Activated CD4-positive, alpha-beta memory T cell treated with anti-CD3 and anti-CD28 coated beads for 36 hours (primary cell): ENCODE measurements around the gene RNF11. TPM values are rescaled to one million over a fixed set of nuclear protein-coding genes. Genes with fewer than 3 reads are reported as not detected.

Experiments used
- CTCF ChIA-PET: fragments of 350-600 bp; sonication (Branson Sonifier 250); formaldehyde crosslinking; loops from one replicate; lab custom pipeline; 2021; ENCODE audit warnings: antibody characterized with exemption, inconsistent platforms; lab: Charles Lee
- POLR2A ChIA-PET: fragments of 350-600 bp; sonication (Branson Sonifier 250); formaldehyde crosslinking; loops from one replicate; lab custom pipeline; 2021; ENCODE audit warnings: antibody characterized with exemption; lab: Charles Lee
- DNase-seq: peaks from one replicate; pipeline ENCODE4 v3.0.0-alpha.2; 2020
- H3K27ac Mint-ChIP-seq: one replicate; pipeline ENCODE4 v1.8.0; 2021; ENCODE audit warnings: mixed read lengths
- H3K27me3 Mint-ChIP-seq: one replicate; pipeline ENCODE4 v1.8.0; 2021; ENCODE audit warnings: mixed read lengths
- H3K36me3 Mint-ChIP-seq: one replicate; pipeline ENCODE4 v1.8.0; 2021; ENCODE audit warnings: mixed read lengths
- H3K4me1 Mint-ChIP-seq: one replicate; pipeline ENCODE4 v1.8.0; 2021; ENCODE audit warnings: low read depth, mixed read lengths
- H3K4me3 Mint-ChIP-seq: one replicate; pipeline ENCODE4 v1.8.0; 2021; ENCODE audit warnings: mild to moderate bottlenecking, mixed read lengths
- H3K9me3 Mint-ChIP-seq: one replicate; pipeline ENCODE4 v1.8.0; 2021; ENCODE audit warnings: mixed read lengths
- intact Hi-C: fragments of 100-400 bp; cut with micrococcal nuclease; formaldehyde crosslinking; loops from one replicate; pipeline ENCODE4 v1.15.1; 2023
- total RNA-seq, 2 experiments: library from RNA; stranded (reverse); gene quantifications; one replicate each; pipeline ENCODE4 v1.2.3, GENCODE V29; 2021

Gene RNF11
- total RNA-seq, 2 experiments from 2014 or later, result 26.3 to 31.9 TPM

DNA sequence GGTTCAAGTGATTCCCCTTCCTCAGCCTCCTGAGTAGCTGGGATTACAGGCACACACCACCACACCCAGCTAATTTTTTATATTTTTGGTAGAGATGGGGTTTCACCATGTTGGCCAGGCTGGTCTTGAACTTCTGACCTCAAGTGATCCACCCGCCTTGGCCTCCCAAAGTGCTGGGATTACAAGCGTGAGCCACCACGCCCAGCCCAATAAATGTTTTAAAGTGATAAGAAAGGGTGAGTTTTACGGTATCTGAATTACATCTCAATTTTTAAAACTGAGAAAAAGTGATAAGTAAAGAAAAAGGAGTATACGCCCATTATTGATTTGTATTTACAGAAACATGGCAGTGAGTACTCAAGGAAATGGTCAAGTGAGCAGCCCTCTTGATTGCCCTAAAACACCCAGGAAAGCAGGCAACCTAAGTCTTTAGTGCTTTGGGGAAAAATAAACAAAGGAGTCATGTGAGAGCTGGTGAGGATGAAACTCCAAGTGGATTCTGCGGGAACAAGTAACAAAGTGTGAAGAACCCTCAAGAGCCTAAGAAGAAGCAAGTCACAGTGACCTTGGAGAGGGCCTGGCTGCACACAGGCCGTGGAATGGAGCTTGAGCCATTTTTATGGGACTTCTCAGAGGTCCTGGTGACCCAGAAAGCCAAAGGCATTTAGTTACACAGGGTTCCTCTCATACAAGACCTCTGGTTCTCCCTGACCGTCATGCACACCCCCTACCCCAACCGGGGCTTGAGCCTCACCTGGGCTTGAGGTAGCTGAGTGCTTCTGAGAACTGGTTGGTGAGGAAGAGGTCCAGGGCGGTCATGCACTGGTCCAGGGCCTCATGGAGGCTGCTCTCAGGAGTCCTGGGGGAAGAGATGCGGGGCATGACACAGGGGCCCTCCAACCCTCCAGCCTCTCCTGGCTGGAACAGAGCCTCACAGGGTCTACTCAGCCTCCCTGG, 85.2 kb downstream of the RNF11 start:
- POLR2A ChIA-PET, result no interaction called here
- H3K27me3 Mint-ChIP-seq, result no peaks in the 10 kb centered on the region

DNA sequence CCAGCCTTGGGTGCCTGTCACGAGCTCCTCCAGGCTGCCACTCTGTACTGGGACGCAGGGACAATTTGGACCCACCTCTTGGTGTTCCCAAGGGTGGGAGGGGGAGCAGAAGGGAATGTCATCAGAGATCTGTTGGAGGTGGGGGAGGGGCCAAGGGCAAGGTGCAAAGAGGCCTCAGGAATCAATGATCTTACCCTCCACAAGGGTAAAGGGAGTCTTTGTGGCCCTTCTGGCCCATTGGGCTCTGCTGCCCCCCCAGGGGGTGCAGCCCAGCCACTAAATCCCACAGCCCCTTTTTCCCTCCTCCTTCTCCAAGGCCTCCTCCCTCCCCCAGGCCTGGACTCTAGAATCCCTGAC, 85.8 kb downstream of the RNF11 start:
- H3K27ac Mint-ChIP-seq, result no peak overlapping the region
- ChIA-PET CTCF (interaction anchor here (1.2 kb wide), 1 partner anchor 25 kb away, joined by 3 read pairs; no protein-coding TSS in a partner anchor), POLR2A (no interaction called here)
- intact Hi-C loops, result no loop called here
- no peaks in the 10 kb centered on the region for H3K9me3 Mint-ChIP-seq
- H3K4me1 Mint-ChIP-seq, result no peaks in the 10 kb centered on the region
- no peak for DNase-seq
- H3K4me3 Mint-ChIP-seq, result no peak overlapping the region
- no peaks in the 10 kb centered on the region for H3K36me3 Mint-ChIP-seq
- no peaks in the 10 kb centered on the region for H3K27me3 Mint-ChIP-seq

More for the DNA sequence above, 85.2 kb downstream of the RNF11 start:
- no peak overlapping the region for H3K27ac Mint-ChIP-seq
- CTCF ChIA-PET, result no interaction called here
- no peak overlapping the region for H3K4me3 Mint-ChIP-seq
- H3K9me3 Mint-ChIP-seq, result no peaks in the 10 kb centered on the region
- intact Hi-C loops, result no loop called here
- H3K36me3 Mint-ChIP-seq, result no peaks in the 10 kb centered on the region
- H3K4me1 Mint-ChIP-seq, result no peaks in the 10 kb centered on the region
- no peak for DNase-seq

DNA sequence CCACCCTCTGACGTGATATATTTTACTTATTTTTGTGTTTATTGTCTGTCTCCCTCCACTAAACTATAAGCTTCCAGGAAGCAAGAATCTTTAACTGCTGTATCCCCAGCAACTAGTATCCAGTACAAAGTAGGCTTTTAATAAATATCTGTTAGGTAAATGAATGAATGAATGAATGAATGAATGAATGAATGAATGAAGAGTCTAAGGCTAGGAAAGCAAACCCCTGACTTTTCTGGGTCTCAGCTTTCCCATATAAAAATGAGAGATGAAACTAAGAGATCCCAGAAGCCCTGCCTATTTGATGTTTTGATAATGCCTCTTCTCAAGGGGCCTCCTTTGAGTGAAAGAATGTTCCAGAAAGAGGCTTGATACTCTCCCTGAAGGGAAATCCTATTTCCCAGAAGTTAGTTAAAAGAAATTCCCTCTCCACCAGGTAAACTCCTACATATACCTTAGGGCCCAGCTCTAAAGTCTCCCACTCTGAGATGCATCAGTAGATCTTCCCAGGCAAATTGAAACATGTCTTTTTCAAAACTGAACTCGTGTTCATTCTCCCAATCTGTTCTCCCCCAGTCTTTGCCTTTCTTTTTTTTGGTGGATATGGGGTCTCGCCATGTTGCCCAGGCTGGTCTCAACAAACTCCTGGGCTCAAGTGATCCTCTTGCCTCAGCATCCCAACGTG, 86.5 kb downstream of the RNF11 start:
- no peaks in the 10 kb centered on the region for H3K9me3 Mint-ChIP-seq
- H3K4me3 Mint-ChIP-seq, result no peak overlapping the region
- POLR2A ChIA-PET, result no interaction called here
- no peak for DNase-seq
- H3K4me1 Mint-ChIP-seq, result peaks cover 3% of the 10 kb centered on the region
- no peaks in the 10 kb centered on the region for H3K36me3 Mint-ChIP-seq
- intact Hi-C loops, result no loop called here
- no peak overlapping the region for H3K27ac Mint-ChIP-seq
- CTCF ChIA-PET, result interaction anchor here (1.2 kb wide), 1 partner anchor 25 kb away, joined by 3 read pairs; no protein-coding TSS in a partner anchor
- peaks cover 3% of the 10 kb centered on the region for H3K27me3 Mint-ChIP-seq

Other genes with a start within 250 kb of the RNF11 start
- not detected for gene C1orf185, start 134.0 kb upstream of the RNF11 start, total RNA-seq
- gene TTC39A, start 94.3 kb downstream of the RNF11 start, total RNA-seq, result under 1 TPM in 1 of 2 experiments, not detected in 1; 0.19 TPM